Measurements from ENCODE around the gene HDHD5. TPM values are rescaled to one million over a fixed set of nuclear protein-coding genes. Genes with fewer than 3 reads are reported as not detected.

The HDHD5 gene
- total RNA-seq, 1 experiment from 2014 or later: 68.4 TPM

DNA sequence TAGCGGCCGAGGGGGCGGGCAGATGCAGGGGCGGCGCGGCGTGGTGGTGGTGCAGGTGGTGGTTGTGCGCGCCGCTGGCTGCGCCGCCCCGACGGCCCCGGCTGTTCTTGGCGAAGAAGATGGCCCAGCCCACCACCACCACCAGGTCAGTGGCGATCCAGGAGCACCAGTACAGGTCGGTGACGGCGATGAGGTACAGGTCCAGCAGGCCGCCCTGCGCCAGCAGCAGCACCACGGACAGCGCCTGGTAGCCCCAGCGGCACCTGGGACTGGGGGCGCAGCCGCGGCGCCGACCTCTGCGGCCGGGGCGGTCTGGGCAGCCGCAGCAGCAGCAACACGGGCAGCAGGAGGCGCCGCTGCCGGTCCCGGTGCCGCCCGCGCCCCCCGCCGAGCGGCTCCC lies 38.8 kb downstream of the HDHD5 start:
- DNase-seq: peak; percentile 93
- no peaks in the 10 kb centered on the region for H3K9me3 Mint-ChIP-seq
- no peak overlapping the region for H3K23ac ChIP-seq (ENCODE audit: insufficient read length, low read depth, low read length)
- H3K4me2 ChIP-seq (ENCODE audit: insufficient read depth, insufficient read length, low read length): peak overlapping the region; percentile 14
- no peak overlapping the region for H4K91ac ChIP-seq (ENCODE audit: insufficient read length, low read depth, low read length)
- H3K18ac ChIP-seq (ENCODE audit: insufficient read length, low read depth, low read length): no peak overlapping the region
- no peak overlapping the region for H2BK120ac ChIP-seq (ENCODE audit: low read depth, low read length, poor library complexity, severe bottlenecking)
- H2BK15ac ChIP-seq (ENCODE audit: low read depth, low read length): no peak overlapping the region
- WGBS (ENCODE audit: extremely low coverage, insufficient read length, low lambda C conversion rate): no CpG with 5 or more reads among the region's 45 CpGs
- H2BK5ac ChIP-seq (ENCODE audit: insufficient read length, low read length): no peak overlapping the region
- no peak overlapping the region for H3K9ac ChIP-seq (ENCODE audit: extremely low read depth, insufficient read length, low read length)
- H3K14ac ChIP-seq (ENCODE audit: insufficient read depth, low read length): no peak overlapping the region
- no peak overlapping the region for H3K4ac ChIP-seq (ENCODE audit: low read depth, low read length)
- peaks cover 35 to 37% of the 10 kb centered on the region in 2 experiments for H3K4me1 Mint-ChIP-seq
- no peaks in the 10 kb centered on the region for H3K79me2 ChIP-seq (ENCODE audit: insufficient read depth, low read length)
- no peak overlapping the region for H3T11ph ChIP-seq (ENCODE audit: low read length)
- no peak overlapping the region for H4K8ac ChIP-seq (replicated peaks; ENCODE audit: insufficient read length, low read depth, low read length)
- H3K4me1 ChIP-seq (ENCODE audit: insufficient read depth, low read length): no peaks in the 10 kb centered on the region; the same call in 1 of the 2 replicates
- no peak overlapping the region for H3K27ac ChIP-seq (ENCODE audit: insufficient read length, low read depth, low read length)
- no peak overlapping the region for H2BK20ac ChIP-seq (ENCODE audit: low read depth, low read length, poor library complexity, severe bottlenecking)
- H3K4me3 Mint-ChIP-seq: peak overlapping the region; percentile 52 to 70; a peak in 4 of 5 replicates
- H3K36me3 Mint-ChIP-seq (ENCODE audit: insufficient read depth in 1 of 3, low read depth in 3 of 3): peaks cover 0 to 4% (median 0%) of the 10 kb centered on the region in 3 experiments; a peak in 2 of 7 replicates
- no peak overlapping the region for H3K27ac Mint-ChIP-seq
- no peaks in the 10 kb centered on the region for H3K9me3 ChIP-seq (ENCODE audit: control insufficient read depth, low read depth, low read length)
- H3K23me2 ChIP-seq (ENCODE audit: insufficient read length, low read depth, low read length, poor library complexity, severe bottlenecking): peaks cover 6% of the 10 kb centered on the region
- TF ChIP-seq, protein P1, sequence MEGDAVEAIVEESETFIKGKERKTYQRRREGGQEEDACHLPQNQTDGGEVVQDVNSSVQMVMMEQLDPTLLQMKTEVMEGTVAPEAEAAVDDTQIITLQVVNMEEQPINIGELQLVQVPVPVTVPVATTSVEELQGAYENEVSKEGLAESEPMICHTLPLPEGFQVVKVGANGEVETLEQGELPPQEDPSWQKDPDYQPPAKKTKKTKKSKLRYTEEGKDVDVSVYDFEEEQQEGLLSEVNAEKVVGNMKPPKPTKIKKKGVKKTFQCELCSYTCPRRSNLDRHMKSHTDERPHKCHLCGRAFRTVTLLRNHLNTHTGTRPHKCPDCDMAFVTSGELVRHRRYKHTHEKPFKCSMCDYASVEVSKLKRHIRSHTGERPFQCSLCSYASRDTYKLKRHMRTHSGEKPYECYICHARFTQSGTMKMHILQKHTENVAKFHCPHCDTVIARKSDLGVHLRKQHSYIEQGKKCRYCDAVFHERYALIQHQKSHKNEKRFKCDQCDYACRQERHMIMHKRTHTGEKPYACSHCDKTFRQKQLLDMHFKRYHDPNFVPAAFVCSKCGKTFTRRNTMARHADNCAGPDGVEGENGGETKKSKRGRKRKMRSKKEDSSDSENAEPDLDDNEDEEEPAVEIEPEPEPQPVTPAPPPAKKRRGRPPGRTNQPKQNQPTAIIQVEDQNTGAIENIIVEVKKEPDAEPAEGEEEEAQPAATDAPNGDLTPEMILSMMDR (conservative IDR thresholded peaks at IDR 0.05): no peak; the same call in 2 of the 3 replicates
- no peaks in the 10 kb centered on the region for H3K27me3 ChIP-seq (ENCODE audit: insufficient read depth, low read length)
- H2AFZ ChIP-seq (ENCODE audit: low read length): no peak overlapping the region
- no peak overlapping the region for H2BK12ac ChIP-seq (ENCODE audit: insufficient read length, low read depth, low read length)
- peaks cover 7% of the 10 kb centered on the region for H3K27me3 Mint-ChIP-seq (ENCODE audit: low read depth)
- no peaks in the 10 kb centered on the region for H4K20me1 ChIP-seq (ENCODE audit: control insufficient read depth, insufficient read depth, insufficient read length)
- H4K5ac ChIP-seq (ENCODE audit: insufficient read length, low read depth, low read length): no peak overlapping the region
- H3K79me1 ChIP-seq (ENCODE audit: insufficient read depth, low read depth, low read length, poor library complexity, severe bottlenecking): no peaks in the 10 kb centered on the region
- no peak overlapping the region for H2AK5ac ChIP-seq (ENCODE audit: insufficient read length, low read length)
- H3K56ac ChIP-seq (ENCODE audit: insufficient read length, low read depth, low read length): no peak overlapping the region
